ENCODE measurements around the gene HDAC1.

HDAC1 gene

GRCh38 chr1:32331549-32331948 lies 39.7 kb downstream of the HDAC1 start:
- no peak for DNase-seq

GRCh38 chr1:32332290-32333079 lies 40.6 kb downstream of the HDAC1 start:
- no peak for DNase-seq

DNA sequence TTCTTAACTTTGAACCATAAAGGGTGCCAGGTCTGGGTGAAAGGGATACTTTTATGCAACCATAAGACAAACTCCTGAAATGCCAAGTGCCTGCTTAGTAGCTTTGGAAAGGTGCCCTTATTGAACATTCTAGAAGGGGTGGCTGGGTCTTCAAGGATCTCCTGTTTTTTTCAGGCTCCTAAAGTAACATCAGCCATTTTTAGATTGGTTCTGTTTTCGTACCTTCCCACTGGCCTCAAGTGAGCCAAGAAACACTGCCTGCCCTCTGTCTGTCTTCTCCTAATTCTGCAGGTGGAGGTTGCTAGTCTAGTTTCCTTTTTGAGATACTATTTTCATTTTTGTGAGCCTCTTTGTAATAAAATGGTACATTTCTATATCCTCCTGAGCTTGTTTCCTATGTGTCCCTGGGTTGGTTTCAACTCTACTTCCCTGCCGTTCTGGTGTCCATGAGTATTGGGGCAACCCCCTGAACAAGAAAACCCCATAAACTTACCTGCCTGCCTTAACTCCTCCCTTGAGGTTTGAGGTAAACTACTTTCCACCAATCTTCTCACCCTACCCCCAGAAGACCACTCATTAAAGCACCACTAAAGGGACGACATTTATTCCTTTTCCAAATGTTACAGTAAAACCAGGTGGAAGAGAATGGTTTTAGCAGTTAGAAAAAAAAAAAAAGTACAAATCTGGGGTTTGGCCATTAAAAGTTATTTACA lies 41.5 kb downstream of the HDAC1 start:
- no peak for DNase-seq

DNA sequence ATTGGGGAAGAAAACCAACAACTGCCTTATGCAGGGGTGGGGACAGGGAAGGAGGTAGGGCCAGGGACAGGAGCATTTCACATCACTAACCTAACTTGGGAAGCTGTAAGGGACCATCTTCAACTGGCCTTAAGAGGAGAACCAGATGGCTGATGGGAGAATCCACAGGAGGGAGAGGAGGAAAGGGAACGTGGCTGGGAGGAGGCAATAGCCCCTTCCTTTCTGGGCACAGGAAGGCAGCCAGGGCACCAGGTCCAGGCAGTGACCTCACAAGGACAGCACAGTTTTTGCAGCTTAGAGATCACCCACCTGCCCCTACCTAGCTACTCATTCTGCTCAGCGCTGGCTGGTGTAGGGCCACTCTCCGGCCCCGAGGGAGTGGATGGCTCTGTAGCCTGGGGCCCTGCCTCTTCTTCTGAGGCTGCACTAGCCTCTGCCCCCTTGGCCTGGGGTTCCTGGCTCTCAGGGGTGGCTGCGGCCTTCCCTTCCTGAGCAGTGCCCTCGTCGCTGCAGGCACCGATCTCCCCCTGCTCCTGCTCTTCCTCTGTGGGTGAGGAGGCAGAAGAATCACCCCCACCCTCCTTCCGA lies 42.5 kb downstream of the HDAC1 start:
- DNase-seq = no peak

DNA sequence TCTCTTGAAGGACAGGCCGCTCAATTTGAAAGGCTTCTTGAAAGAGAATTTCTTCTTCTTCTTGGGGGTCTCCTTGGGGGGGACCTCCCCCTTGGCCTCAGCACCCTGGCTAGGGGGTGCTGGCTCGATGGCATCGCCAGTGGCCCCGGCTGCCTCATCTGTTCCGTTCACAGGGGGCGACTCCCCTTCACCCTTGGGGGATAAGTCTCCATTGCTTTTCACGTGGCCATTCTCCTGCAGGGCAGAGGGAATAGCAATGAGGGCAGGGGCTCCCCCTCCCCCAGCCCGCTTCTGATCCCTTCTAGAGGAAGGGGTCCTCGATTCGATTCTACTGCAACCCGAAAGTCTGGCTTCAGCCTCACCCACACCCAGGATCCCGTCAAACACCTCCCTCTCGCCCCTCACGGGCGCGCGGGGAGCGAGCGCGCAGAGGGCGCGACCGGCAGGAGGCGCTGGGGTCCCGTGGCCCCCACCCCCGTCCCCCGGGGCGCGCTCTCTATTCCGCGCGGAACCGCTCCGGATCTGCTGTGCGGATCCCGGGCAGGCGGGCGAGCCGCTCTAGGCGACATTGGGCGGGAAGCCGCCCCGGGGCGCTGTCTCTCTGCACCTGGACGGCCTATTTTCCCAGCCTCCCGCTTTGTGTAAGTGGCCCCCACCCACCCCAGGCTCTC lies 43.1 kb downstream of the HDAC1 start:
- DNase-seq = no peak

DNA sequence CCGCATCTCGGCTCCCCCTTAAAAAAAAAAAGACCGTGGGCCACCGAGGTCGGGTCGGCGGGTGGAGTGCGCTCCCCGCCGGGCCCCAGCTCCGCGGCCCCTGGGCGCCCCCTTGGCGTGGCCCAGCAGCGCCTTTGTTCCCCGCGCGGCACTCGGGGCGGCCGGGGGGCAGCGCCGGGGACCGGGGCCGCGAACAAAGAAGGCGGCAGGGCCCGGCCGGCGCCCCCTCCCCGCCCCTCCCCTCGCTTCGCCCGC lies 43.6 kb downstream of the HDAC1 start:
- DNase-seq = no peak

GRCh38 chr1:32335790-32336590 lies 44.1 kb downstream of the HDAC1 start, which contains the start of gene MARCKSL1:
Gene MARCKSL1, minus strand, starts transcription at chr1:32336233. Its CDS starts 200 bp downstream, at chr1:32336033.
- peak; percentile 71 for DNase-seq

- DNase-seq = no peak
Observed at GRCh38 chr1:32336591-32336932, 44.7 kb downstream of the HDAC1 start.

DNA sequence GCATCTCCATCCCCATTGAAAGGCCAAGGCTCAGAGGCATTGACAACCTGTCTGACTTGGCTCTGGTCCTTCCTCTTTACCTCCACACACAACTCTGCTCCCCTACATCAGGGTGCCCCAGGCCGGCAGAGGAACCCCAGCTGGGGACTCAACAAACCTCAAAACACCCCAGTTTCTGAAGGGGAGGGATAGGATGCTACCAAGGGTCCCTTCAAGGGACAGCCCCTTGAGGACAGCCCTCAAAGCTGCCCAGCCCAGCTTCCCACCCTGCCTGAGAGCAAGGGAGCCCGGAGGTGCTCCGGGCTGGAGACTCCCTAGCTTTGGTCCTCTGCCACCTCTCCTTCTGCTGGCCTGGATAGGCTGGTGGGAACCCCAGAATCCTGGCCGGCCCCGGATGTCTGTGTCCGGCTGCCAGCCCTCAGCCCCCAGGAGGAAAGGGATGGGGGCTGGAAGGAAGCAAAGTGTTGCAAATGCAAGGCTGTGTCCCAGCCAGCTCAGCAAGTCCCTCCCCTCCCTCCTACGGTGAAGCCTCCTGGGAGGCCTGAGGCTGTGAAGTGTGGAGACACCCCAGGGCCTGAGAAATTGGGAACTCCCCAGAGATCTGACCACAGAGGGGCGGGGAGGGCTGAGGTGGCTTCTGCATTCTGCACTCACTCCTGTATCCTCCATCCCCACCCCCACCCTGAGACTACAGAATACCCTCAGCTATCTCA lies 45.2 kb downstream of the HDAC1 start:
- DNase-seq = peak; percentile 45

DNA sequence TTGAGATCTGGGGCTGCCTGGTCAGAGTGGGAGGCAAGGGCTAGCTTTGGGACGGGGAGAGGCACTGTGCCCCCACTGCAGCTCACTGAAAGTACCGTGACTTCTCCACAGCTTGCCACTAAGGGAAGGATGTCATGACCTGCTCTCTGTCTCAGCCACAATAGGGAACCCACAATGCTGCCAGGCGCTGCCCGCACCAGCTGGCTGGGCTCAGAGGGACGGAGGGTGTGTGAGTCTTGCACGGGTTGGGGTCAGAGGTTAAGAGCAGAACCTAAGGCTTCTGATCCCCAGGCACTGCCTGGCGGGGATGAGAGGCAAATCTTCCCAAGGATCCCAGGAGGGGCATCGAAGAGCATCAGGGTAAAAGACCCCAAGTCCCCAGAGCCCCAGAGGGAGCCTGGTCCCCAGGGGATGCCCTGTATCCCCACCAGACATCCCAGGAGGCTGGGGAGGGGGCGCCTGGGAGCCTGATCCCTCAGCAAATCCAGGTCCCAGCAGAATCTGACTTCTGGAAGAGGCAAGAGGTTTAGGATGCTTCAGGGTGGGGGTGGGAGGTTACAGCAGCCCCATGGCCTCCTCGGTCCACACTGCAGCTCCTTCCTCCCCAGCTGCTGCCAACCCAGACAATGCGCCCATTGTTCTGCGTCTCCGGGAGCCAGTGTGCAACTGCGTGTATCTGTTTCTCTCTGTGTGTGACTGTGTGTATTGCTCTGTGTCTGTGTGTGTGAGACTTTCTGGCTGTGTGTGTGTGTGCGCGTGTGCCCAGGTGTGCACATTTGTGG lies 46.2 kb downstream of the HDAC1 start:
- DNase-seq = no peak

GRCh38 chr1:32338637-32339145 lies 46.8 kb downstream of the HDAC1 start:
- no peak for DNase-seq

GRCh38 chr1:32339363-32339978 lies 47.6 kb downstream of the HDAC1 start:
- peak; percentile 22 for DNase-seq

DNA sequence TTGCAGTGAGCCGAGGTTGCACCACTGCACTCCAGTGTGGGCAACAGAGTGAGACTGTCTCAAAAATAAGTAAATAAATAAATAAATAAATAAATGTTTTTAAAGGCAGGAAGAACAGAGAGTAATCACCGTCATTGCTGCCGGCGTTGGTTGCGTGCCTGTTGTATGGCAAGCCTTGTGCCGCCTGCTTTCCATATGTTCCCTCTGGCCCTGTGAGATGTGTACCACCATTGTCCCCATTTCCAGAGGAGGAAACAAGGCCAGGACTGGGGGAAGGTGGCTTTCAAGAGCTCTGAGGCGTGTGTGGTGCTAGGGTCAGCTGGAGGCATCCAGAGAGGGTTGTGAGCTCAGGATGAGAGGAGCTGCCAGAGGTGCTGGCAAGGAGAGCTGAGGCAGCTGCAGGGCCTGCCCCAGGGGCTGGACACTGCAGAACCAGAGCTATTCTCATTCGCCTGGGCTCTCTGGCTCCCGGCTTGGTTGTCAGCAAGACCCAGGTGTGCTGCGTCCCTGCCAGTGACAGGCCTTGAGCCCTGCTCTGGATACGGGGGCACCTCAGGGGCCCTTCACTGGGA lies 49.4 kb downstream of the HDAC1 start:
- no peak for DNase-seq

GRCh38 chr1:32341971-32342370 lies 50.1 kb downstream of the HDAC1 start:
- no peak for DNase-seq

DNA sequence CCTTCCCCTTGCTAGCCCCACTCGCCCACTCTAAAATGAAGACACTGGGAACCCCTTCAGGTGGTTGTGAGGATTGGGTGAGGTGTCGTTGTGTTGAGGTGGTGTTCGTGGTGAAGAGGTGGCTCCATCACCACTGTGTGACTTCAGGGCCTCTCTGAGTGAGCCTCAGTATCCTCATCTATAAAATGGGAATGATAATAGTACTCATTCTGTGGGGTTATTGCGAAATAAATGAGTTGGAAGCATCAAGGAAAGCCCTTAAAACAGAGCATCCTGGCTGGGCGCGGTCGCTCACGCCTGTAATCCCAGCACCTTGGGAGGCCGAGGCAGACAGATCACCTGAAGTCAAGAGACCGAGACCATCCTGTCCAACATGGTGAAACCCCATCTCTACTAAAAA lies 50.8 kb downstream of the HDAC1 start:
- no peak for DNase-seq

- DNase-seq = no peak
Observed at GRCh38 chr1:32345289-32345827, 53.5 kb downstream of the HDAC1 start.

- no peak for DNase-seq
Observed at GRCh38 chr1:32346532-32347157, 54.8 kb downstream of the HDAC1 start.

- DNase-seq = no peak
Observed at GRCh38 chr1:32349211-32349708, 57.4 kb downstream of the HDAC1 start.

GRCh38 chr1:32350785-32351398 lies 59.0 kb downstream of the HDAC1 start:
- no peak for DNase-seq
